Tibial artery (tissue), 4 donors: Measurements from ENCODE around the gene KLK3.

Experiments used
- DNase-seq, 2 donors: peaks; one replicate each; pipeline ENCODE4 v3.0.0-alpha.2; 2019
- H3K27ac ChIP-seq, 2 donors: fragments of 200-600 bp; sonication (generic) in 1 of 2; 1 replicate in 1 of 2; 2 replicates in 1 of 2; pipeline ENCODE4 v1.5.1; 2018 to 2019; ENCODE audit warnings: mild to moderate bottlenecking in 1 of 2
- H3K27me3 ChIP-seq, 2 donors: fragments of 200-600 bp; sonication (generic) in 1 of 2; one replicate each; pipeline versions ENCODE4 v1.5.1 to v1.6.0; 2016 to 2019
- H3K36me3 ChIP-seq, 3 donors: fragments of 200-600 bp; sonication (generic) in 2 of 3; one replicate each; pipeline ENCODE4 v1.5.1; 2016 to 2019; ENCODE audit warnings: mild to moderate bottlenecking in 2 of 3
- H3K4me1 ChIP-seq, 4 donors: fragments of 200-600 bp; sonication (generic) in 2 of 4; 1 replicate in 3 of 4; 2 replicates in 1 of 4; pipeline ENCODE4 v1.5.1; 2016 to 2019
- H3K4me3 ChIP-seq, 2 donors: fragments of 200-600 bp; sonication (generic) in 1 of 2; 1 replicate in 1 of 2; 2 replicates in 1 of 2; pipeline ENCODE4 v1.5.1; 2018 to 2019; ENCODE audit warnings: mild to moderate bottlenecking in 2 of 2
- H3K9me3 ChIP-seq, 3 donors: fragments of 200-600 bp; sonication (generic) in 1 of 3; one replicate each; pipeline ENCODE4 v1.5.1; 2016 to 2019
- intact Hi-C: fragments of 100-400 bp; cut with DNase I; formaldehyde crosslinking; loops from one replicate; pipeline ENCODE4 v1.15.0; 2023; ENCODE audit warnings: low total_unique reads
- TF ChIP-seq, protein P1 (sequence below), 2 experiments: fragments of 200-600 bp in 1 of 2; fragments of 450-650 bp in 1 of 2; IDR thresholded peaks; one replicate each; pipeline ENCODE4 v1.5.1; 2017 to 2019; ENCODE audit warnings: antibody characterized with exemption in 2 of 2, mild to moderate bottlenecking in 1 of 2, moderate library complexity in 1 of 2

The KLK3 gene

DNA sequence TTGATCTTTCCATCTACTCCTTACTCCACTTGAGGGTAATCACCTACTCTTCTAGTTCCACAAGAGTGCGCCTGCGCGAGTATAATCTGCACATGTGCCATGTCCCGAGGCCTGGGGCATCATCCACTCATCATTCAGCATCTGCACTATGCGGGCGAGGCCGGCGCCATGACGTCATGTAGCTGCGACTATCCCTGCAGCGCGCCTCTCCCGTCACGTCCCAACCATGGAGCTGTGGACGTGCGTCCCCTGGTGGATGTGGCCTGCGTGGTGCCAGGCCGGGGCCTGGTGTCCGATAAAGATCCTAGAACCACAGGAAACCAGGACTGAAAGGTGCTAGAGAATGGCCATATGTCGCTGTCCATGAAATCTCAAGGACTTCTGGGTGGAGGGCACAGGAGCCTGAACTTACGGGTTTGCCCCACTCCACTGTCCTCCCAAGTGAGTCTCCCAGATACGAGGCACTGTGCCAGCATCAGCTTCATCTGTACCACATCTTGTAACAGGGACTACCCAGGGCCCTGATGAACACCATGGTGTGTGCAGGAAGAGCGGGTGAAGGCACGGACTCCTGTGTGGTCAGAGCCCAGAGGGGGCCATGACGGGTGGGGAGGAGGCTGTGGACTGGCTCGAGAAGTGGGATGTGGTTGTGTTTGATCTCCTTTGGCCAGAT is 15.8 kb downstream of the KLK3 start:
- Histone ChIP-seq H3K4me3 (no peak overlapping the region), H3K4me1 (no peaks in the 10 kb centered on the region), H3K9me3 (no peaks in the 10 kb centered on the region), H3K27me3 (peaks cover 0 to 40% of the 10 kb centered on the region in 2 donors), H3K36me3 (no peaks in the 10 kb centered on the region), H3K27ac (no peak overlapping the region)
- intact Hi-C loops, result no loop called here
- TF ChIP-seq, protein P1, sequence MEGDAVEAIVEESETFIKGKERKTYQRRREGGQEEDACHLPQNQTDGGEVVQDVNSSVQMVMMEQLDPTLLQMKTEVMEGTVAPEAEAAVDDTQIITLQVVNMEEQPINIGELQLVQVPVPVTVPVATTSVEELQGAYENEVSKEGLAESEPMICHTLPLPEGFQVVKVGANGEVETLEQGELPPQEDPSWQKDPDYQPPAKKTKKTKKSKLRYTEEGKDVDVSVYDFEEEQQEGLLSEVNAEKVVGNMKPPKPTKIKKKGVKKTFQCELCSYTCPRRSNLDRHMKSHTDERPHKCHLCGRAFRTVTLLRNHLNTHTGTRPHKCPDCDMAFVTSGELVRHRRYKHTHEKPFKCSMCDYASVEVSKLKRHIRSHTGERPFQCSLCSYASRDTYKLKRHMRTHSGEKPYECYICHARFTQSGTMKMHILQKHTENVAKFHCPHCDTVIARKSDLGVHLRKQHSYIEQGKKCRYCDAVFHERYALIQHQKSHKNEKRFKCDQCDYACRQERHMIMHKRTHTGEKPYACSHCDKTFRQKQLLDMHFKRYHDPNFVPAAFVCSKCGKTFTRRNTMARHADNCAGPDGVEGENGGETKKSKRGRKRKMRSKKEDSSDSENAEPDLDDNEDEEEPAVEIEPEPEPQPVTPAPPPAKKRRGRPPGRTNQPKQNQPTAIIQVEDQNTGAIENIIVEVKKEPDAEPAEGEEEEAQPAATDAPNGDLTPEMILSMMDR (IDR thresholded peaks at IDR 0.05), result no peak
- no peak for DNase-seq

DNA sequence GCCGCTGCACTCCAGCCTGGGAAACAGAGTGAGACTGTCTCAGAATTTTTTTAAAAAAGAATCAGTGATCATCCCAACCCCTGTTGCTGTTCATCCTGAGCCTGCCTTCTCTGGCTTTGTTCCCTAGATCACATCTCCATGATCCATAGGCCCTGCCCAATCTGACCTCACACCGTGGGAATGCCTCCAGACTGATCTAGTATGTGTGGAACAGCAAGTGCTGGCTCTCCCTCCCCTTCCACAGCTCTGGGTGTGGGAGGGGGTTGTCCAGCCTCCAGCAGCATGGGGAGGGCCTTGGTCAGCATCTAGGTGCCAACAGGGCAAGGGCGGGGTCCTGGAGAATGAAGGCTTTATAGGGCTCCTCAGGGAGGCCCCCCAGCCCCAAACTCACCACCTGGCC is 18.3 kb downstream of the KLK3 start, which contains the start of gene KLK2:
Gene KLK2 (plus strand): TSS at position 384 of the 400 bp plus-strand sequence. CDS start 35 bp downstream, outside the sequence.
- Histone ChIP-seq H3K9me3 (no peaks in the 10 kb centered on the region), H3K27me3 (peaks cover 0 to 49% of the 10 kb centered on the region in 2 donors), H3K4me3 (no peak within 1 kb of the TSS), H3K27ac (no peak within 1 kb of the TSS), H3K4me1 (no peaks in the 10 kb centered on the region), H3K36me3 (no peaks in the 10 kb centered on the region)
- TF ChIP-seq, protein P1 (IDR thresholded peaks at IDR 0.05), result no peak
- DNase-seq, result no peak
- intact Hi-C loops, result no loop called here

DNA sequence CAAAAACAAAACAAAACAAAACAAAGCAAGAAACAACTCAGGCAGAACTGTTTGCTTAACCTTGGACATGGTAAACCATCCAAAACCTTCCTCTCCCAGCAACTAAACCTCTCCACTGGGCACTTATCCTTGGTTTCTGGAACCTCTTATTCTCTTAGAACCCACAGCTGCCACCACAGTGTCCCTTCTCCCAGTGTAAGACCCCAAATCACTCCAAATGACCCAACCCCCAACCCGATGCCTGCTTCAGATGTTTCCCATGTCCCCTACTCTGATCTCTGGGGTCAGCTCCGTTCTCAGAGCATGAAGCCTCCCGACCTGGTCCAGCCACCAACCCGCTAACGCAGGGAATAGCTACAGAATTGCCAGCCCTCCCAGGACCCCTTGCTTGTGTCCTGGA is 19.5 kb downstream of the KLK3 start:
- intact Hi-C loops, result no loop called here
- no peaks in the 10 kb centered on the region for H3K9me3 ChIP-seq
- TF ChIP-seq, protein P1 (IDR thresholded peaks at IDR 0.05), result no peak
- H3K4me3 ChIP-seq, result no peak overlapping the region
- no peaks in the 10 kb centered on the region for H3K36me3 ChIP-seq
- H3K4me1 ChIP-seq, result no peaks in the 10 kb centered on the region
- DNase-seq, result no peak
- H3K27me3 ChIP-seq, result peaks cover 0 to 53% of the 10 kb centered on the region in 2 donors
- H3K27ac ChIP-seq, result no peak overlapping the region

DNA sequence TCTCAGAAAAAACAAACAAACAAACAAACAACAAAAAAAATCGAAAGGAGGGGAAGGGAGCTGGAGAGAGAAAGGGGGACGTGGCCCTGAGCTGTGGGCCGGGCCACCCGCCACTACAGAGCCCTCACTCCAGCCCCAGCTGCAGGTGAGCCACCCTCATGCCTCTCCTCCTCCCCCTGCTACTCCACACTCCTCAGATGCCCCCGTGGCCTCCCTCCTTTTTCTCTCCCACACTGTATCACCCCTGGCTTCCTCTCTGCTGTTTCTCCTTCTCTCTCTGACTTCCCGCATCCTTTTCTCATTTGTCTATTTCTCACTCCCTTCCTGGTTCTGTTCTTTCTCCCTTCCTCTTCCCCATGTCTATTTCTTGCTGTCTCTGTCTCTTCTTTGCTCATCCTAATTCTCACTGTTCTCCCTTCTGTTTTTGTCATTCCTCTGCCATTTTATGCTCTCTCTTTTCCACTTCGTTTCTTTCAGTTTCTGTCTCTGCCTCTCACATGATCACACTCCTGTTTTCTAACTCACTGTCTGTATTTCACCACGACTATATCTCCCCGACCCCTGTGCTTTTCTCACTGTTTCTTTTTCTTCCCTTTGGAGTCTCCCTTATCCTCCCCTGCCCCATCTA is 21.2 kb downstream of the KLK3 start:
- intact Hi-C loops, result no loop called here
- Histone ChIP-seq H3K27ac (no peak overlapping the region), H3K9me3 (no peaks in the 10 kb centered on the region), H3K36me3 (no peaks in the 10 kb centered on the region), H3K27me3 (peaks cover 0 to 42% of the 10 kb centered on the region in 2 donors), H3K4me3 (no peak overlapping the region), H3K4me1 (no peaks in the 10 kb centered on the region)
- TF ChIP-seq, protein P1 (IDR thresholded peaks at IDR 0.05), result no peak
- DNase-seq, result no peak

DNA sequence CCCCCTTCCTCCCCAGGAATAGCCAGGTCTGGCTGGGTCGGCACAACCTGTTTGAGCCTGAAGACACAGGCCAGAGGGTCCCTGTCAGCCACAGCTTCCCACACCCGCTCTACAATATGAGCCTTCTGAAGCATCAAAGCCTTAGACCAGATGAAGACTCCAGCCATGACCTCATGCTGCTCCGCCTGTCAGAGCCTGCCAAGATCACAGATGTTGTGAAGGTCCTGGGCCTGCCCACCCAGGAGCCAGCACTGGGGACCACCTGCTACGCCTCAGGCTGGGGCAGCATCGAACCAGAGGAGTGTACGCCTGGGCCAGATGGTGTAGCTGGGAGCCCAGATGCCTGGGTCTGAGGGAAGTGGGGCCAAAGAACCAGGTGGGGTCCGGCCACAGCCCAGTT is 21.7 kb downstream of the KLK3 start:
- TF ChIP-seq, protein P1 (IDR thresholded peaks at IDR 0.05), result no peak
- no peaks in the 10 kb centered on the region for H3K36me3 ChIP-seq
- no peak for DNase-seq
- H3K27me3 ChIP-seq, result peaks cover 0 to 42% of the 10 kb centered on the region in 2 donors
- H3K4me1 ChIP-seq, result no peaks in the 10 kb centered on the region
- no peaks in the 10 kb centered on the region for H3K9me3 ChIP-seq
- no peak overlapping the region for H3K27ac ChIP-seq
- H3K4me3 ChIP-seq, result no peak overlapping the region
- intact Hi-C loops, result no loop called here
